ENCODE results near the gene SSTR3. TPM values are rescaled to one million over a fixed set of nuclear protein-coding genes. Genes with fewer than 3 reads are reported as not detected.

SSTR3 gene
- total and polyA plus RNA-seq, 2 experiments from 2014 or later, result not detected

DNA sequence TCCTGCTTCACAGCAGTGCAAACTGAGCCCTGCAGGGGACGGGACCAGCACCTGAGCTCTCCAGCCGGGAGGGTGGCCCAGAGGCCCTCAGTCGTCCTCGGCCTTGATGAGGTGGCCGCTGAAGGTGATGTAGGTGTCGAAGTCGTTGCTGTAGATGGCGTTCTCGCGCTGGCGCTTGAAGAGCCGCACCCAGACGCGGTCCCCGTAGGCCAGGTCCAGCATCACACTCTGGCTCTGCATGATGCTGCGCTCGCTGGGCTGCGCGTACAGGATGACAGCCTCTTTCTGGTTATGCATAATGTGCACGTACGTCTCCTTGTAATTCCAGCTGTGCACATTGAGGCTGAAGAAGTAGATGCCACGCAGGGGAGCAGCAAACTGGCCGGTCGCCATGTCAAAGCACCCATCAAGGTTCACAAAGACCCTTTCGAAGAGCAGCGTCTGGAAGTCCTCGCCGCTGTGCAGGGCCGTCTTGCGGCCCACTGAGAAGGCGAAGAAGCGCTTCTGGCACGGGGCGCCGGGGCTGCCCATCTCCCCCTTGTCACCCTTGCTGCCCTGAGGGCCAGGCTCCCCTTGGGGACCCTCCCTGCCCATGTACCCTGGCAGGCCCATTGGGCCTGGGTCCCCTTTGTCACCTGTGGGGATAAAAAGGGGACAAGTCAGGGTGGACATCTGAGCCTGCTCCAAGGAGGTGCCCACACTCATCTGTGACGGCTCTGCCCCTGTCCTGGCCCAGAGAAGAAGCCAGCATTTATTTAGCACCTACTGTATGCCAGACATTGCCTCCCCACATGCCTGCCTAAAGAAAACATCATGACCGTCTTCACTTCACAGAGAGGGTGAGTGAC, 30.0 kb downstream of the SSTR3 start:
- Histone ChIP-seq H3K4me3 (no peak overlapping the region), H3K79me2 (ENCODE audit: insufficient read depth) (no peaks in the 10 kb centered on the region), H2AFZ (no peak overlapping the region), H4K20me1 (ENCODE audit: insufficient read depth) (no peaks in the 10 kb centered on the region), H3K9me3 (ENCODE audit: low read depth) (no peaks in the 10 kb centered on the region), H3K4me1 (ENCODE audit: insufficient read depth) (peaks cover 8% of the 10 kb centered on the region), H3K4me2 (ENCODE audit: unreplicated experiment) (no peak overlapping the region), H3F3A (ENCODE audit: insufficient read depth) (peaks cover 3% of the 10 kb centered on the region; the same call in 1 of the 2 replicates), H3K36me3 (ENCODE audit: low read depth) (no peaks in the 10 kb centered on the region), H3K27me3 (replicated peaks; ENCODE audit: insufficient read depth) (no peaks in the 10 kb centered on the region), H3K9me2 (ENCODE audit: insufficient read depth) (no peaks in the 10 kb centered on the region), H3K9ac (no peak overlapping the region), H3K27ac (no peak overlapping the region)
- TF ChIP-seq EZH2phosphoT487 (IDR thresholded peaks at IDR 0.05; ENCODE audit: insufficient read depth, low read depth) (no peak), EZH2 (IDR thresholded peaks at IDR 0.05; ENCODE audit: insufficient read depth, poor library complexity, severe bottlenecking) (no peak)
- in situ Hi-C loops (cut with MboI), result no loop called here
- WGBS, 2 experiments (ENCODE audit: low coverage in 1 of 2, low lambda C conversion rate in 2 of 2, missing lambda C conversion rate in 2 of 2), result 83 to 84% methylated on average over 37 of the region's 37 CpGs
- DNase-seq, result no peak

DNA sequence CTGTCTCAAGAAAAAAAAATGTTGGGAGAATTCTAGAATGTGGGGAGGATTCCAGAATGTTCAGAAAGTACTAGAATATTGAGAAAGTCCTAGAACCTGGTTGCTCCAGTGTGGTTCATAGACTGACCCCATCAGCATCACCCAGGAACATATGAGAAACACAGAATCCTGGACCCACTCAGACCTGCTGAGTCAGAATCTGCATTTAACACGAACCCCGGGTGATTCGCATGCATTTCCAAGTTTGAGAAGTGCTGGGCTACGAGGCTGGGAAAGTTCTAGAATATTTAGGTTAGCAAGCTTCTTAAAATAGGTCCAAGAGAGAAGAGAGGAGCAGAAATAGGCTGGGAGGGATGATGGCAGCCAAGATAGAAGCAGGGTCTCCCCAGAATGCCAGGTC, 30.6 kb downstream of the SSTR3 start:
- Histone ChIP-seq H3K36me3 (ENCODE audit: low read depth) (no peaks in the 10 kb centered on the region), H3F3A (ENCODE audit: insufficient read depth) (no peaks in the 10 kb centered on the region), H3K9ac (no peak overlapping the region), H3K79me2 (ENCODE audit: insufficient read depth) (no peaks in the 10 kb centered on the region), H3K27ac (no peak overlapping the region), H4K20me1 (ENCODE audit: insufficient read depth) (no peaks in the 10 kb centered on the region), H3K4me3 (no peak overlapping the region), H3K9me3 (ENCODE audit: low read depth) (no peaks in the 10 kb centered on the region), H2AFZ (no peak overlapping the region), H3K27me3 (replicated peaks; ENCODE audit: insufficient read depth) (no peaks in the 10 kb centered on the region), H3K4me1 (ENCODE audit: insufficient read depth) (peaks cover 6% of the 10 kb centered on the region), H3K4me2 (ENCODE audit: unreplicated experiment) (no peak overlapping the region), H3K9me2 (ENCODE audit: insufficient read depth) (no peaks in the 10 kb centered on the region)
- peak; percentile 71 for DNase-seq
- TF ChIP-seq EZH2 (IDR thresholded peaks at IDR 0.05; ENCODE audit: insufficient read depth, poor library complexity, severe bottlenecking) (no peak), EZH2phosphoT487 (IDR thresholded peaks at IDR 0.05; ENCODE audit: insufficient read depth, low read depth) (no peak)
- WGBS, 2 experiments (ENCODE audit: low coverage in 1 of 2, low lambda C conversion rate in 2 of 2, missing lambda C conversion rate in 2 of 2), result 31 to 35% methylated on average over 4 of the region's 4 CpGs
- in situ Hi-C loops (cut with MboI), result no loop called here

- Histone ChIP-seq H3K9me2 (ENCODE audit: insufficient read depth) (no peaks in the 10 kb centered on the region), H3K27me3 (replicated peaks; ENCODE audit: insufficient read depth) (no peaks in the 10 kb centered on the region), H3K4me2 (ENCODE audit: unreplicated experiment) (no peak overlapping the region), H3K9ac (no peak overlapping the region), H3K79me2 (ENCODE audit: insufficient read depth) (no peaks in the 10 kb centered on the region), H3K4me1 (ENCODE audit: insufficient read depth) (peaks cover 15% of the 10 kb centered on the region), H3F3A (ENCODE audit: insufficient read depth) (no peaks in the 10 kb centered on the region), H2AFZ (no peak overlapping the region), H3K4me3 (no peak overlapping the region), H3K9me3 (ENCODE audit: low read depth) (no peaks in the 10 kb centered on the region), H3K36me3 (ENCODE audit: low read depth) (no peaks in the 10 kb centered on the region), H3K27ac (no peak overlapping the region), H4K20me1 (ENCODE audit: insufficient read depth) (no peaks in the 10 kb centered on the region)
- no peak for DNase-seq
- in situ Hi-C loops (cut with MboI), result no loop called here
- TF ChIP-seq EZH2phosphoT487 (IDR thresholded peaks at IDR 0.05; ENCODE audit: insufficient read depth, low read depth) (no peak), EZH2 (IDR thresholded peaks at IDR 0.05; ENCODE audit: insufficient read depth, poor library complexity, severe bottlenecking) (no peak)
- WGBS, 2 experiments (ENCODE audit: low coverage in 1 of 2, low lambda C conversion rate in 2 of 2, missing lambda C conversion rate in 2 of 2), result 81 to 90% methylated on average over 14 to 15 of the region's 15 CpGs
These were observed 31.6 kb downstream of the SSTR3 start for GRCh38 chr22:37180531-37181231.

- Histone ChIP-seq H3K27me3 (replicated peaks; ENCODE audit: insufficient read depth) (no peaks in the 10 kb centered on the region), H2AFZ (no peak overlapping the region), H4K20me1 (ENCODE audit: insufficient read depth) (no peaks in the 10 kb centered on the region), H3K36me3 (ENCODE audit: low read depth) (no peaks in the 10 kb centered on the region), H3K9me3 (ENCODE audit: low read depth) (no peaks in the 10 kb centered on the region), H3K79me2 (ENCODE audit: insufficient read depth) (no peaks in the 10 kb centered on the region), H3F3A (ENCODE audit: insufficient read depth) (no peaks in the 10 kb centered on the region), H3K4me1 (ENCODE audit: insufficient read depth) (peaks cover 16% of the 10 kb centered on the region), H3K27ac (no peak overlapping the region), H3K4me2 (ENCODE audit: unreplicated experiment) (no peak overlapping the region), H3K4me3 (no peak overlapping the region), H3K9me2 (ENCODE audit: insufficient read depth) (no peaks in the 10 kb centered on the region), H3K9ac (no peak overlapping the region)
- DNase-seq, result no peak
- in situ Hi-C loops (cut with MboI), result no loop called here
- WGBS, 2 experiments (ENCODE audit: low coverage in 1 of 2, low lambda C conversion rate in 2 of 2, missing lambda C conversion rate in 2 of 2), result 86 to 88% methylated on average over 30 to 31 of the region's 31 CpGs
- TF ChIP-seq EZH2phosphoT487 (IDR thresholded peaks at IDR 0.05; ENCODE audit: insufficient read depth, low read depth), result no peak
- no peak for TF ChIP-seq EZH2 (IDR thresholded peaks at IDR 0.05; ENCODE audit: insufficient read depth, poor library complexity, severe bottlenecking)
These were observed 32.5 kb downstream of the SSTR3 start for GRCh38 chr22:37179622-37180420.

All from GM23248 (cell line).